Esophagus squamous epithelium (tissue), 4 donors: Measurements from ENCODE around the gene RGS14.

Experiments
- CTCF ChIP-seq, 6 experiments: fragments of 450-650 bp in 4 of 6; fragments of 200-600 bp in 2 of 6; sonication (generic) in 2 of 6; IDR thresholded peaks; one replicate each; pipeline ENCODE4 v1.5.1; 2016 to 2019; ENCODE audit warnings: antibody characterized with exemption in 6 of 6, mild to moderate bottlenecking in 4 of 6, moderate library complexity in 4 of 6
- POLR2A ChIP-seq, 4 donors: fragments of 450-650 bp; IDR thresholded peaks; one replicate each; pipeline ENCODE4 v1.6.1; 2017; ENCODE audit warnings: antibody characterized with exemption in 4 of 4, mild to moderate bottlenecking in 4 of 4, moderate library complexity in 3 of 4

GRCh38 chr5:177357459-177358351, at the start of gene RGS14:
- TF ChIP-seq CTCF (IDR thresholded peaks at IDR 0.05) = no peak
- TF ChIP-seq POLR2A (IDR thresholded peaks at IDR 0.05) = peak in 1 of 4 donors; percentile 33
